ENCODE results near the gene BMPR1B. TPM values are rescaled to one million over a fixed set of nuclear protein-coding genes. Genes with fewer than 3 reads are reported as not detected.

Gene BMPR1B
- total and polyA plus RNA-seq, 2 of the 8 experiments (the other 6 are each of a cell fraction or from before 2014, with no cell fraction given) = 0.14 to 1.1 TPM

GRCh38 chr4:95004912-95005311 lies 247.2 kb downstream of the BMPR1B start:
- Histone ChIP-seq H2BK5ac (ENCODE audit: low read depth, low read length) (no peak overlapping the region), H2AFZ (ENCODE audit: low read length) (no peak overlapping the region), H2BK15ac (ENCODE audit: low read length) (no peak overlapping the region), H3K27ac (ENCODE audit: low read depth, low read length) (no peak overlapping the region), H3K23me2 (ENCODE audit: low read depth, low read length) (no peaks in the 10 kb centered on the region), H3K27me3 (replicated peaks in 1 of 4; ENCODE audit: control insufficient read depth in 3 of 4, extremely low read depth in 1 of 4, insufficient read depth in 3 of 4, low read length in 3 of 4) (no peaks in the 10 kb centered on the region), H3K56ac (replicated peaks; ENCODE audit: insufficient read length, low read depth, low read length) (no peak overlapping the region), H3K4me1 (replicated peaks in 1 of 4; ENCODE audit: control insufficient read depth in 3 of 4, insufficient read depth in 4 of 4, low read length in 3 of 4) (no peaks in the 10 kb centered on the region), H3K4me2 (ENCODE audit: insufficient read depth in 1 of 2, low read depth in 2 of 2, low read length in 2 of 2) (no peak overlapping the region), H4K8ac (ENCODE audit: extremely low read depth, insufficient read depth, low read length) (no peak overlapping the region), H2BK12ac (ENCODE audit: low read depth, low read length) (no peak overlapping the region), H3K4ac (replicated peaks; ENCODE audit: insufficient read length, low read depth, low read length) (no peak overlapping the region), H2BK120ac (replicated peaks; ENCODE audit: low read depth, low read length) (no peak overlapping the region), H3K9ac (replicated peaks in 1 of 4; ENCODE audit: extremely low read depth in 1 of 4, low read depth in 3 of 4, low read length in 3 of 4) (no peak overlapping the region), H2AK5ac (ENCODE audit: low read depth, low read length) (no peak overlapping the region), H2BK20ac (ENCODE audit: low read length) (no peak overlapping the region), H3K18ac (ENCODE audit: extremely low read depth, low read length) (no peak overlapping the region), H3K14ac (ENCODE audit: insufficient read length) (no peak overlapping the region), H3K79me2 (ENCODE audit: control insufficient read depth in 1 of 2, insufficient read depth in 2 of 2, low read length in 2 of 2) (no peaks in the 10 kb centered on the region), H3K23ac (ENCODE audit: insufficient read length) (no peak overlapping the region), H3K9me3 (ENCODE audit: insufficient read depth in 2 of 2, low read depth in 1 of 2, low read length in 1 of 2) (no peaks in the 10 kb centered on the region), H3K4me3 (ENCODE audit: extremely low read depth in 1 of 4, insufficient read depth in 2 of 4, low read depth in 3 of 4, low read length in 4 of 4) (no peak overlapping the region), H4K91ac (replicated peaks; ENCODE audit: insufficient read length, low read length) (no peak overlapping the region), H4K5ac (ENCODE audit: insufficient read length, low read depth, low read length) (no peak overlapping the region), H3K79me1 (ENCODE audit: low read depth, low read length) (no peaks in the 10 kb centered on the region), H3K36me3 (ENCODE audit: control insufficient read depth in 2 of 4, insufficient read depth in 4 of 4, low read length in 3 of 4) (no peaks in the 10 kb centered on the region), H4K20me1 (replicated peaks in 1 of 2; ENCODE audit: control insufficient read depth in 1 of 2, insufficient read depth in 2 of 2, low read length in 2 of 2) (no peaks in the 10 kb centered on the region)
- DNase-seq (ENCODE audit: low read depth in 1 of 2, low spot score in 2 of 2) (no peak), FAIRE-seq (no peak)
- ChIA-PET POLR2A (ENCODE audit: partially characterized antibody) (no interaction called here), CTCF (ENCODE audit: partially characterized antibody) (no interaction called here)
- TF ChIP-seq RFX5 (IDR thresholded peaks at IDR 0.05; ENCODE audit: borderline replicate concordance, low read depth, low read length) (no peak), HDAC6 (IDR thresholded peaks at IDR 0.05; ENCODE audit: low read depth, low read length) (no peak), BRCA1 (IDR thresholded peaks at IDR 0.05; ENCODE audit: low read depth, low read length) (no peak), KDM1A (IDR thresholded peaks at IDR 0.05; ENCODE audit: borderline replicate concordance, low read length) (no peak), PHF8 (conservative IDR thresholded peaks at IDR 0.05; ENCODE audit: low read depth, low read length) (no peak), SIN3A (conservative IDR thresholded peaks at IDR 0.05 in 1 of 2, IDR thresholded peaks at IDR 0.05 in 1 of 2; ENCODE audit: low read depth in 1 of 2, low read length in 2 of 2) (no peak), MAFK (IDR thresholded peaks at IDR 0.05; ENCODE audit: low read depth, low read length) (no peak), KDM4A (IDR thresholded peaks at IDR 0.05; ENCODE audit: low read depth, low read length, severe bottlenecking) (no peak), RXRA (IDR thresholded peaks at IDR 0.05; ENCODE audit: insufficient read depth, low read depth, low read length) (no peak), SP4 (IDR thresholded peaks at IDR 0.05; ENCODE audit: low read length) (no peak), RNF2 (IDR thresholded peaks at IDR 0.05; ENCODE audit: borderline replicate concordance, low read depth, low read length, missing control alignments, poor library complexity, severe bottlenecking) (no peak), CBX8 (IDR thresholded peaks at IDR 0.05; ENCODE audit: borderline replicate concordance, low read depth, low read length) (no peak), EZH2 (IDR thresholded peaks at IDR 0.05; ENCODE audit: low read depth, low read length, severe bottlenecking) (no peak), CREB1 (IDR thresholded peaks at IDR 0.05) (no peak), POLR2AphosphoS5 (IDR thresholded peaks at IDR 0.05; ENCODE audit: low read depth, low read length) (no peak), NRF1 (IDR thresholded peaks at IDR 0.05; ENCODE audit: low read depth, low read length) (no peak)

Measured in H1 (cell line).